NB4 (cell line): ENCODE results near the gene TRMT2A.

ENCODE experiments used
- TF ChIP-seq, protein P1 (sequence below): IDR thresholded peaks from one replicate; pipeline ENCODE4 v1.5.1; 2012; ENCODE audit warnings: low read depth, low read length
- TF ChIP-seq, protein P2 (sequence below): IDR thresholded peaks from 2 replicates; pipeline ENCODE4 v1.6.1; 2011; ENCODE audit warnings: low read depth, low read length

DNA sequence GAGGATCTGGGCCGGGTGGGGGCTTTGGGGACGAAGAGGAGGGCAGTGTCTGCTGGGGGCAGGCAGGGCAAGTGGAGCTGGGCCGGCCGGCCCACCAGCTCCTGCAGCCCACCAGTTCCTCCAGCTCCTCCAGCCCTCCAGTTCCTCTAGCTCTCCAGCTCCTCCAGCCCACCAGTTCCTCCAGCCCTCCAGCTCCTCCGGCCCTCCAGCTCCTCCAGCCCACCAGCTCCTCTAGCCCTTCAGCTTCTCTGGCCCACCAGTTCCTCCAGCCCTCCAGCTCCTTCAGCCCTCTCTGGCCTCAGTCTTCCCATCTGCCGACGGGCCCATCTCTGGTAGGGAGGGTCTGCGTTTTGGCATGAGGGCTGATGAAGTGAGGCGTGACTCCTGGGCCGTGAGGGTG lies 43.0 kb upstream of the TRMT2A start:
- TF ChIP-seq, protein P1, sequence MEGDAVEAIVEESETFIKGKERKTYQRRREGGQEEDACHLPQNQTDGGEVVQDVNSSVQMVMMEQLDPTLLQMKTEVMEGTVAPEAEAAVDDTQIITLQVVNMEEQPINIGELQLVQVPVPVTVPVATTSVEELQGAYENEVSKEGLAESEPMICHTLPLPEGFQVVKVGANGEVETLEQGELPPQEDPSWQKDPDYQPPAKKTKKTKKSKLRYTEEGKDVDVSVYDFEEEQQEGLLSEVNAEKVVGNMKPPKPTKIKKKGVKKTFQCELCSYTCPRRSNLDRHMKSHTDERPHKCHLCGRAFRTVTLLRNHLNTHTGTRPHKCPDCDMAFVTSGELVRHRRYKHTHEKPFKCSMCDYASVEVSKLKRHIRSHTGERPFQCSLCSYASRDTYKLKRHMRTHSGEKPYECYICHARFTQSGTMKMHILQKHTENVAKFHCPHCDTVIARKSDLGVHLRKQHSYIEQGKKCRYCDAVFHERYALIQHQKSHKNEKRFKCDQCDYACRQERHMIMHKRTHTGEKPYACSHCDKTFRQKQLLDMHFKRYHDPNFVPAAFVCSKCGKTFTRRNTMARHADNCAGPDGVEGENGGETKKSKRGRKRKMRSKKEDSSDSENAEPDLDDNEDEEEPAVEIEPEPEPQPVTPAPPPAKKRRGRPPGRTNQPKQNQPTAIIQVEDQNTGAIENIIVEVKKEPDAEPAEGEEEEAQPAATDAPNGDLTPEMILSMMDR: no peak
- TF ChIP-seq, protein P2, sequence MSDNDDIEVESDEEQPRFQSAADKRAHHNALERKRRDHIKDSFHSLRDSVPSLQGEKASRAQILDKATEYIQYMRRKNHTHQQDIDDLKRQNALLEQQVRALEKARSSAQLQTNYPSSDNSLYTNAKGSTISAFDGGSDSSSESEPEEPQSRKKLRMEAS: no peak
